ENCODE results near the gene ANKRD12.

Gene ANKRD12

DNA sequence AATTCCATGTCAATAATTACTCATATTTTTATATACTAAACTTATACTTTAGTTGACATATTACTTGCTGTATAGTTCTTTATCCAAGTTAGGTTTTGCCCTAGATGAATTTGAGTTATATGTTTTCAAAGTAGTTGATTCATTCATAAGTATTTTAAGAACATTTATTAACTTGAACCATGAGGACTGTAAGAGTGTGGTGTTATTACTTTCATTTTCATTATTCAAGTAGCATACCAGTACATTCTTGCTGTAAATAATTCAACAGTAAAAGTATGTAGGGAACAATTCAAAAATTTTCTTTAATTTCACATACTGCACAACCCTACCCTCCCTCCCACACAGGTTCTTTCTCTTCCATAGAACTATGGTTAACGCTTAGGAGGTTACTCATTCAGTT is 75.4 kb downstream of the ANKRD12 start:
- no peak overlapping the region for H3K4me2 ChIP-seq (ENCODE audit: low read length)
- H3K27ac ChIP-seq (ENCODE audit: low read depth, low read length): no peak overlapping the region
- H3K36me3 ChIP-seq (ENCODE audit: control insufficient read depth, low read length): peaks cover 31% of the 10 kb centered on the region
- no peaks in the 10 kb centered on the region for H3K9me3 ChIP-seq (ENCODE audit: control insufficient read depth, insufficient read depth, low read length)
- no peaks in the 10 kb centered on the region for H3F3A ChIP-seq (ENCODE audit: control insufficient read depth, insufficient read depth)
- no peaks in the 10 kb centered on the region for H3K9me2 ChIP-seq (replicated peaks; ENCODE audit: control insufficient read depth, low read length)
- H3K4me3 ChIP-seq (ENCODE audit: low read length): no peak overlapping the region
- H3K79me2 ChIP-seq (ENCODE audit: control insufficient read depth, low read length): no peaks in the 10 kb centered on the region
- TF ChIP-seq EZH2phosphoT487 (IDR thresholded peaks at IDR 0.05; ENCODE audit: borderline replicate concordance, low read length): no peak
- TF ChIP-seq, protein P1, sequence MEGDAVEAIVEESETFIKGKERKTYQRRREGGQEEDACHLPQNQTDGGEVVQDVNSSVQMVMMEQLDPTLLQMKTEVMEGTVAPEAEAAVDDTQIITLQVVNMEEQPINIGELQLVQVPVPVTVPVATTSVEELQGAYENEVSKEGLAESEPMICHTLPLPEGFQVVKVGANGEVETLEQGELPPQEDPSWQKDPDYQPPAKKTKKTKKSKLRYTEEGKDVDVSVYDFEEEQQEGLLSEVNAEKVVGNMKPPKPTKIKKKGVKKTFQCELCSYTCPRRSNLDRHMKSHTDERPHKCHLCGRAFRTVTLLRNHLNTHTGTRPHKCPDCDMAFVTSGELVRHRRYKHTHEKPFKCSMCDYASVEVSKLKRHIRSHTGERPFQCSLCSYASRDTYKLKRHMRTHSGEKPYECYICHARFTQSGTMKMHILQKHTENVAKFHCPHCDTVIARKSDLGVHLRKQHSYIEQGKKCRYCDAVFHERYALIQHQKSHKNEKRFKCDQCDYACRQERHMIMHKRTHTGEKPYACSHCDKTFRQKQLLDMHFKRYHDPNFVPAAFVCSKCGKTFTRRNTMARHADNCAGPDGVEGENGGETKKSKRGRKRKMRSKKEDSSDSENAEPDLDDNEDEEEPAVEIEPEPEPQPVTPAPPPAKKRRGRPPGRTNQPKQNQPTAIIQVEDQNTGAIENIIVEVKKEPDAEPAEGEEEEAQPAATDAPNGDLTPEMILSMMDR (IDR thresholded peaks at IDR 0.05; ENCODE audit: low read depth, low read length, poor library complexity, severe bottlenecking): no peak
- H3K4me1 ChIP-seq (ENCODE audit: control insufficient read depth, low read length): no peaks in the 10 kb centered on the region
- no peaks in the 10 kb centered on the region for H4K20me1 ChIP-seq (ENCODE audit: control insufficient read depth, insufficient read depth, low read depth, low read length)
- H3K27me3 ChIP-seq (ENCODE audit: control insufficient read depth, low read length): no peaks in the 10 kb centered on the region

DNA sequence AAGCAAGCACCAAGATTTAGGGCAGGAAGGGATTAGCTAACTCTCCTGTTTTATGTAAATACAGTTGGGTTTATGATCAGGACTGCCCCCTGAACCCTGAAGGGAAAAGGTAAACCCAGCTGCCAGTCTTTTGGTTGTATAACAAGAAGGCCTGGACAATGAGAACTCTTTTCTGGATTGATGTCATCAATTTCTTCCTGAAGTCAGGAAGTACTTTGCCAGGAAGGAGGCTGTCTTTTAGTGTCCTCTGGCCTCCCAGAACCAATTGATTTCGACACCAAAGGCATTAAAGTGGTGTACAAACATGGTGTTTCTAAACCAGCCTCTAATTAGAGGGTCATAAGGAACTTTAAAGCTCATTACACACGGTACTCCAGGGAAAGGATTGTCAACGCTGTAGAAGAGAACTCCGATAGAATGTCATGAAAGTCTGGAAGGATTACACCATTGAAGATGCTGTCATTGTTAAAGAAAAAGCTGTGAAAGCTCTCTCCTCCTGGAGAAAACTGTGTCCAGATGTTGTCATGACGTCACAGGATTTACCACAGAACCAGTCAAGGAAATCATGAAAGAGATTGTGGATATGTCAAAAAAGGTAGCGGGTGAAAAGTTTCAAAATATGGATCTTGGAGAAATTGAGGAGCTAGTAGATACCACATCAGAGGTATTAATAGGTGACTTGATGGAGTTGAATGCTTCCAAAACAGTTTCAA is 78.8 kb downstream of the ANKRD12 start:
- peaks cover 41% of the 10 kb centered on the region for H3K36me3 ChIP-seq (ENCODE audit: control insufficient read depth, low read length)
- no peaks in the 10 kb centered on the region for H3K27me3 ChIP-seq (ENCODE audit: control insufficient read depth, low read length)
- H3K79me2 ChIP-seq (ENCODE audit: control insufficient read depth, low read length): no peaks in the 10 kb centered on the region
- H4K20me1 ChIP-seq (ENCODE audit: control insufficient read depth, insufficient read depth, low read depth, low read length): no peaks in the 10 kb centered on the region
- no peak overlapping the region for H3K4me2 ChIP-seq (ENCODE audit: low read length)
- no peaks in the 10 kb centered on the region for H3K9me2 ChIP-seq (replicated peaks; ENCODE audit: control insufficient read depth, low read length)
- H3K27ac ChIP-seq (ENCODE audit: low read depth, low read length): no peak overlapping the region
- TF ChIP-seq EZH2phosphoT487 (IDR thresholded peaks at IDR 0.05; ENCODE audit: borderline replicate concordance, low read length): no peak
- TF ChIP-seq, protein P1 (IDR thresholded peaks at IDR 0.05; ENCODE audit: low read depth, low read length, poor library complexity, severe bottlenecking): no peak
- no peaks in the 10 kb centered on the region for H3K4me1 ChIP-seq (ENCODE audit: control insufficient read depth, low read length)
- no peaks in the 10 kb centered on the region for H3K9me3 ChIP-seq (ENCODE audit: control insufficient read depth, insufficient read depth, low read length)
- H3K4me3 ChIP-seq (ENCODE audit: low read length): no peak overlapping the region
- no peaks in the 10 kb centered on the region for H3F3A ChIP-seq (ENCODE audit: control insufficient read depth, insufficient read depth)

DNA sequence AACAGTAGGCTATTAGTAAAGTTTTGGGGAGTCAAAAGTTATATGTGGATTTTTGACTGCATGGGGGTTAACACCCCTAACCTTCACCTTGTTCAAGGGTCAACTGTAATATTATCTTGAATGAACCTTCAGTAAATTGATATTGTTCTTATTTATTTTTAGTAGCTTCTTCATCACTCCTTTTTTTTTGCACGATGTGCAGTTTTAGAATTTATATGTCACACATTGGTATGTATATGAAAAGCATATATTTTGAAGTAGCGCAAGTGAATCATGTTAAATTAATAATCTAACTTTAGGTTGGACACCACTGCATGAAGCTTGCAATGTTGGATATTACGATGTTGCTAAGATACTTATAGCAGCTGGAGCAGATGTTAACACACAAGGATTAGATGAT is 79.9 kb downstream of the ANKRD12 start:
- Histone ChIP-seq H3K36me3 (ENCODE audit: control insufficient read depth, low read length) (peaks cover 41% of the 10 kb centered on the region), H3K27ac (ENCODE audit: low read depth, low read length) (no peak overlapping the region), H3K4me2 (ENCODE audit: low read length) (no peak overlapping the region), H4K20me1 (ENCODE audit: control insufficient read depth, insufficient read depth, low read depth, low read length) (no peaks in the 10 kb centered on the region), H3K27me3 (ENCODE audit: control insufficient read depth, low read length) (no peaks in the 10 kb centered on the region), H3F3A (ENCODE audit: control insufficient read depth, insufficient read depth) (no peaks in the 10 kb centered on the region), H3K4me3 (ENCODE audit: low read length) (no peak overlapping the region), H3K4me1 (ENCODE audit: control insufficient read depth, low read length) (no peaks in the 10 kb centered on the region), H3K79me2 (ENCODE audit: control insufficient read depth, low read length) (no peaks in the 10 kb centered on the region), H3K9me2 (replicated peaks; ENCODE audit: control insufficient read depth, low read length) (no peaks in the 10 kb centered on the region), H3K9me3 (ENCODE audit: control insufficient read depth, insufficient read depth, low read length) (no peaks in the 10 kb centered on the region)
- TF ChIP-seq, protein P1 (IDR thresholded peaks at IDR 0.05; ENCODE audit: low read depth, low read length, poor library complexity, severe bottlenecking): no peak
- no peak for TF ChIP-seq EZH2phosphoT487 (IDR thresholded peaks at IDR 0.05; ENCODE audit: borderline replicate concordance, low read length)

All from DOHH2 (cell line).